GM18951 (cell line): ENCODE measurements around the gene CDC34.

Experiments used
- POLR2A ChIP-seq: IDR thresholded peaks from 4 replicates; pipeline ENCODE4 v1.6.1; 2011; ENCODE audit warnings: mild to moderate bottlenecking; ENCODE audit not compliant: insufficient read length, insufficient read depth; ENCODE audit errors: extremely low read depth
- in situ Hi-C: fragments of 300-500 bp; cut with MboI; formaldehyde crosslinking; loops from one replicate; pipeline ENCODE4 v1.12.0; 2022; ENCODE audit warnings: low sequenced_read_pairs, mixed read lengths, inconsistent platforms; ENCODE audit not compliant: unreplicated experiment

The CDC34 gene

DNA sequence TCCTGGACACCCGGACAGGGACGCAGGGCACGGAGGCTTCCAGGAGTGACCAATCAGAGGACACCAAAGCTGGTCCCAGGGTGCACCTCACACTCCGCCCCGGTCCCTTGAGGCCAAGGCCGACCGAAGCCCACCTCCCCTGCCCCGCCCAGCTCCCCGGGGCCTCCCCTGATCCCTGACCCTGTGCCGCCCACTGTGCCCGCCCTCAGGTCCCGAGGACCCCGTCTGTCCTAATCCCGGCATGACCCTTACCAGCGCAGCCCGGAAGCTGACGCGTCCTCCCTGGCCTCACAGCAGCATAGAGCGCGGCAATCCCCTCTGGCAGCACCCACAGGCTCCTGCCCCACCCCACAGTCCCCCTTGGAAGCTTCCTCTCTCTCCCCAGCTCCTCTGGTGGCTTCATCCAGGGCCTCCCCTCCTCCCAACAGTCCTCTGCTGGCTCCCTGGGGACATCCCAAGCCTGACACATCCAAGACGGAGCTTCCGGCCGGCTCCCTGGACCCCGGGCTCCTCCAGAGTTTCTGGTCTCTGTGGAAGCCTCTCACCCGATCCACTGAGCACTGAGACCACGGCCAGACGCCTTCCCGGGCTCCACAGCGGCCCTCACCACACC, 7.4 kb upstream of the CDC34 start:
- in situ Hi-C loops: no loop called here
- TF ChIP-seq POLR2A: no peak

DNA sequence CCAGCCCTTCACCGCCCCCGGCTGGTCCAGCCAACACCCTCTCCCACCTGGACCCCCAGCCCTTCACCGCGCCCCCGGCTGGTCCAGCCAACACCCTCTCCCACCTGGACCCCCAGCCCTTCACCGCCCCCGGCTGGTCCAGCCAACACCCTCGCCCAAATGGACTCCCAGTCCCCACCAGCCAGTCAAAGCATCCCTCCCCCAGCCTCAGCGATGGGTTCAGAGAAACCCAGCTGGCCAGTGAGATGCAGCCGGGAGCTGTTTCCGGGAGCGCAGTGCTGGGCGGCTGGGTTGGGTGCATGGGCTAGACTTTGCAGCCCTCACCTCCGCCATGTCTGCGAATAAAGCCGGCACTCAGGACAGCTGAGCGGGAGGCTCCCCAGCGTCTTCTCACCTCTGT, 6.5 kb upstream of the CDC34 start:
- in situ Hi-C loops: no loop called here
- TF ChIP-seq POLR2A: no peak

DNA sequence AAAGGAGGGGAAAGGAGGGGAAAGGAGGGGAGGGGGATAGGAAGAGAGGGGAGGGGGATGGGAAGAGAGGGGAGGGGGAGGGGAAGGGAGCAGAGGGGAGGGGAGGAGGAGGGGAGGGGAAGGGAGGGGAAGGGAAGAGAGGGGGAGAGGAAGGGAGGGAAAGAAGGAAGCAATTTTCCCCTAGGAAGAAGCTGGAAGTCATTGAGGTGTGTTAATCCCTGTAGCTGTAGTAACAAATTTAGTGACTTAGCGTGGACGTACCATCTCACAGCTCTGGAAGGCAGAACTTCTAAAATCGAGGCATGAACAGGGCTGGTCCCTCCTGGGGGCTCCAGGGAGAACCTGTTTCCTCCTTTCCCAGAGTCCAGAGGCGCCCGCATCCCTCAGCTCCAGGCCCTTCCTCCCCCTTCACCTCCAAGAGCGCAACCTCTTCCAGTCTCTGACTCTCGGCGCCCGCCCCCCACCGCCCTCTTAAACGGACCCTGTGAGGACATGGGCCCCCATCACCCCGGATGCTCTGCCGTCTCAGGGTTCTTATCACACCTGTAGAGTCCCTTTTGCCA, 5.6 kb upstream of the CDC34 start:
- in situ Hi-C loops: no loop called here
- TF ChIP-seq POLR2A: no peak

DNA sequence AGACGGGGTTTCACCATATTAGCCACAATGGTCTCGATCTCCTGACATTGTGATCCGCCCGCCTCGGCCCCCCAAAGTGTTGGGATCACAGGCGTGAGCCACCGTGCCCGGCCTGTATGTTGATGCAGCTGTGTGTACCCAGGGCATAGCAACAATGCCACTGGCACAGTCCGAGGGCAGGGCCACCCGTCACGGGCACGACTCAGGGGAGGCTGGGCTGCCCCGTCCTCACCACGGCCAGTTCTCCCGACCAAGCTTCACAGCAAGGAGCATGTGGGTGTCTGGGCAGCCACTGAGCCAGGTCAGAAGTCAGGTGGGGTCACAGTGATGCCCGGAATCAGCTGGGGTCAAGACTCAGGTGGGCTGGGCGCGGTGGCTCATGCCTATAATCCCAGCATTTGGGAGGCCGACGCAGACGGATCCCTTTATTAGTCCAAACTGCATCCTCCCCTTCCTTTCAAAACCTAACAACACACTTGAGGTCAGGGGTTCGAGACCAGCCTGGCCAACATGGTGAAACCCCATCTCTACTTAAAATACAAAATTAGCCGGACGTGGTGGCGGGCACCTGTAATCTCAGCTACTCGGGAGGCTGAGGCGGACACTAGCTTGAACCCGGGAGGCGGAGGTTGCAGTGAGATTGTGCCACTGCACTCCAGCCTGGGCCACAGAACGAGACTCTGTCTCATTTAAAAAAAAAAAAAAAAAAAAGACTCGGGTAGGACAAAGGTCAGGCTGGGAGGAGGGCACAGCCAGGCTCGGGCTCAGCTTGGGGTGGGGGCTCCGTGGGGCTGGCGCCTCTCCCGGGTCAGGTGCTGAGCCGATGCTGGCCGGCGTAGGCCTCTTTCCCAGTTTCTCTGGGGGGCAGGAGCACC, 1.2 kb upstream of the CDC34 start:
- TF ChIP-seq POLR2A: no peak
- in situ Hi-C loops: no loop called here

DNA sequence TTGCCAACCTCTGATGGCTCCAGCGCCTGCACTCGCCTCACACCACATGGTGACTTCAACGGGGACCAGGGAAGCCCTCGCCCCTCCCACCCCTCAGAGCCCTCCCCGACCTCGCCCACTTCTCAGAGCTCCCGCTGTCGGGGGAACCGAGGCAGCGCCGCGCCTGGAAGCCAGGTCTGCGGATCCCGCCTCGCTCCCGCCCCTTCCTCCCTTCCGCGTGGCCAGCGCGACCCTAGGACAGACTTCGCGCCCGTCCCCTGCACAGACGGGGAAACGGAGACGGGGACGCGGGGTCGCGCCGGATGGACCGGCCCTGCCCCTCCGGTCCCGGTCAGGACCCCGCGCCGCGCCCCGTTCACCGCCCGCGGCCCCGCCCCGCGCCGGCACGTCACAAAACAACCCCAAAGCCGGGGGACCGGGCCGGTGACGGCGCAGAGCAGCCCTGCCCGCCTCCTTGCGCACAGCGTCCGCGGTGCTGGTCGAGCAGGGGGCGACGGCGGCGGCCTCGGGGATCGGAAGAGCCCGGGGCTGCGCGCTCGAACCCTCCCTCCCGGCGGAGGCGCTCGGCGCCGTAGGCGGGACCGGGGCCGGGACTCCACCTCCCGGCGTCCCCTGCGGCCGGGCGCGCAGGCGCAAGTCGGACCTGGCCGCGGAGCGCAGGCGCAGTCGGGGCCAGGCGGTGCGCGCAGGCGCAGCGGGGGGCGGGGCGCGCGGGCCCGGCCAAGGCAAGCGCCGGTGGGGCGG, 379 bp upstream of the CDC34 start:
- in situ Hi-C loops: no loop called here
- no peak for TF ChIP-seq POLR2A

DNA sequence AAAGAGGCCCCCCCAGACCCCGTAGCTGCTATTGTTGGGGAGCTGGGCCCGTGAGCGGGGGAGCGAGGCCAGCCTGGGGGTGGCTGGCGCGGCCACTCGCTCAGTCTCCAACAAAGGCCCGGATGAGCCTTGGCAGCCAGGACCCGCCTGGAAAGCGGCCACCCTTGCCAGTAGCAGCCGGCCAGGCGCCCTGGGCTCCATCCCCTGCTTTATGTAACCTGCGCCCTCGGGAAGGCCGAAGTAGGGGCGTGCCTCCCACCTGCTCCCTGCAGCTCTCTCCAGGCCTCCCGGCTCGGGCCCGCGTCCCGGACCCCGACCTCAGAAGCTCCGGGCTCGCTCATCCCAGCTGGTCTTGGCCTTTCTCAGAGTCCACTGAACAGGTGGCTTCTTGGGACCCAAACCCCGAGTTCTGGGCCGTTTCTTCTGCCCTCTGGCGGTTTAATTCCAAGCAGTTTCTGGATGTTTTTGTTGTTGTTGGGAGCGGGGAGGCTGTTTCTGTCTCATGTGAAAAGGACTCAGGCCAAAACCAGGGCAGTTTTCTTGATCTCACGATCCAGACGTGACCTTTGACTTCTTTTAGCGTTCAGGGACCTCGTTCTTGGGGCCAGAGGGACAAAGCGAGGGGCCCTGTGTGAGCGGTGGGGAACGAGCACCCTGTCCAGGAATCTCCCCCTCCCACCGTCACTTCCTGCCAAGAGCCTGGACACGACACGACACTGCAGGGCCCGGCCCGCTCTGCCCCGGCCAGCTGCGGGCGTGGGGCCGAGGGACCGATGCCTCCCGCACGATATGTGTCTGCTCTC, 1.2 kb downstream of the CDC34 start:
- no peak for TF ChIP-seq POLR2A
- in situ Hi-C loops: no loop called here

DNA sequence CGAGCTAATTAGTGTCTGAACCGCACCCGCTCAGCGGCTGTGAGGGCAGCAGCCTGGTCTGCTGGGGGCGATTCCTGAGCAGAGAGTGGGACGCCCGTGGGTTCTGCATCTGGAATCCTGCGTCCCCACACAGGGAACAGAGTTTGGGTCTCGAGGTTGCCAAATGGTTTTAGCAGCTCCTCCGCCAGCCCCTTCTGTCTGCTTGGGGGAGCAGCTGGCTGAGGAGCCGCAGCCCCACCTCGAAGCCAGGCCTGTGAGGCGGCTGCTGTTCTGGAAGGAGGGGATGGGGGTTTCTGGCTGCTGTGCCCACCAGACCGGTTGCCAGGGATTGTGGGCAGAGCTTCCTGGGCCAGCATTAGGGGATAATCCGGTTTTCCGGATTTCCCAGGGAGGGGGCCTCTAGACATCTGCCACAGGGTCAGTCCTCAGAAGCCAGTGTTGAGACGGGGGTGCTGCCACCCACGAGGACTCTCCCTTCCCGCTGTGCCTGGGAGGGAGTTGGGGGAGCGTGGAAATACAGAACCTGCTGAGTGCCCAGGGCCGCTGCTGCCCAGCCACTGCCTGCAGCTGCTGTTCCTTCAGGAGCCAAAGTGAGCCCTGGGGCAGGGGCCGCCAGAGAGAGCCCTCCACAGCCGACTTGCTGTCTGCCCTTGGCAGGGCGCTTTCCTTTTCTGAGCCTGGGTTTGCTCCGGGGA, 2.0 kb downstream of the CDC34 start:
- no peak for TF ChIP-seq POLR2A

DNA sequence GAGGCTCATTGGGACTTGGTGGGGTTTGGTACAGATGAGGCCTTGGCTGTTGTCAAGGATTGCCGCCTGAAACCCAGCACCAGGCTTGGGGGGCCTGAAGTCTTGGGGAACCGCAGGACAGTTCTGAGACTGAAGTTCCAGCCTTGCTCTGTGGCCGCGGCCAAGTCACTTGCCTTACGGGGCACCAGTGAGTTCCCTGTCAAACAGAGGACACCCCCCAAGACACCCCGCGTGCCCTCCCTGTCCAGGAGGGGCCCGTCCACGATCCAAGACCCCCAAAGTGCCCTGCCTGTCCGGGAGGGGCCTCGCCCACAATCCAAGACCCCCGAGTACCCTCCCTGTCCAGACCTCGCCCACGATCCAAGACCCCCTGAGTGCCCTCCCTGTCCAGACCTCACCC, 2.5 kb downstream of the CDC34 start:
- no peak for TF ChIP-seq POLR2A
- in situ Hi-C loops: no loop called here

More for the DNA sequence above, 2.0 kb downstream of the CDC34 start:
- in situ Hi-C loops: no loop called here

DNA sequence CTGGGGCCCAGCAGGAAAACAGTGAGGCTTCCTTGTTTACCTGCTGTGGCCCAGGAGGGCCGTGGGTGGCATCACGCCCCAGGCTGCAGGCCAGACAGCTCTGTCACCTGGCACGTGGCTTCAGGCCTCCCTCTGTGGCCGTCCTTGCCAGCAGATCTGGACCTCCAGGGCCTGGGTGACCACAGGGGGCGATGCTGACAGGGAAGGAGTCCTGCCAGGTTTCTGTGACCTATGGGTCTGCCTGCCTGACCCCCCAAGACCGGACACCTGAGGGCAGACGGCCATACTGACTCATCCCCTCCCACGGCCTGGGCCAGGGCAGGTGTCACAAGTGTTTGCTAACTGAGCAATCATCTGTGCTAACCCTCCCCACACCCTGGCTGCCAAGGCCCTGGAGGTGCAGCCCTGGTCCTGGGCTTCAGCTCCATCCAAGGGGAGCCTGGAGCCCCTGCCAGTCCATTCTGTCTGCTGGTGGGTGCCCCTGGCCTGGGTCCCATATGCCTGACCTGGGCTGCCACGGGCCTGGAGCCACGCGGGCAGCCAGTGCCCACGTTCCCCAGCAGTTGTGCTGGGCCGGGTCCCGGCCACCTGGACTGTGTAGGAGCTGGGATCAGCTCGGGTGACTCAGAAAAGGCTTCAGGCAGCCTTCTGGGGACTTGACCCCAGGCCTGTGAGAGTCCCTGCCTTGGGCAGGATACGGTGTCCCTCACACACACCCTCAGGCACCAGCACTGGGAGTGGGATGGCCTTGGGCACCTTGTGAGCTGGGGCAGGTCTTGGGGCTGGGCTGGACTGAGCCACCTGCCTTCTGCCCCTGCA, 3.7 kb downstream of the CDC34 start:
- in situ Hi-C loops: no loop called here

DNA sequence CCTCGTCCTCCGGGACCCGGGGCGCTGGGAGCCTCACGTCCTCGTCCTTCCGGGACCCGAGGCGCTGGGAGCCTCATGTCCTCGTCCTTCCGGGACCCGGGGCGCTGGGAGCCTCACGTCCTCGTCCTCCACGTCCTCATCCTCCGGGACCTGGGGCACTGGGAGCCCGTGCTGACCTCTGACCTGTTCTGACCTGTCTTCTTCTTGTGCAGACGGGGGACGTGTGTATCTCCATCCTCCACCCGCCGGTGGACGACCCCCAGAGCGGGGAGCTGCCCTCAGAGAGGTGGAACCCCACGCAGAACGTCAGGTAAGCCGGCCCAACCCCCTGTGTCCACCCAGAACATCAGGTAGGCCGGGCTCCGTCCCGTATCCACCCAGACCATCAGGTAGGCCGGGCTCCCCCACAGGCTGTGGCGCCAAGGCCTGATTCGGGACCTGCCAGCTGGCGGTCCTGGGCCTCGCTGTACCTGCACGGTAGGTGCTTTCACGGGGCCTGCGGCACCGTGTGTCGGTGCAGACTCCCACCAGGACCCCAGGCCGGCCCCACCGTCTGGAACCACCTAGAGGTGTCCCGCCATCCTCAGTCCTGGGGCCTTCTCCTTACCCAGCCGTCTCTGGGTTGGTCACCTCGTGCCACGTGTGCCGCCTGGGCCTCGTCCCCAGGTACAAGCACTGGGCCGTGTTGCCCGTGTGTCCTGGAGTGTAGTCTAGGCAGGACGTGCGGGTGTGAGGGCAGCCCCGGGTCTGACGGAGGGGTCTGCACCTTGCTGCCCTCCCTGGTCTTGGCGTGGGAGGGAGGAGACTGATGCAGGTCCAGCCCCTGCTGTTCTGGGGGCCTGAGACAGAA, 4.7 kb downstream of the CDC34 start:
- TF ChIP-seq POLR2A: no peak
- in situ Hi-C loops: no loop called here

More for the DNA sequence above, 3.7 kb downstream of the CDC34 start:
- TF ChIP-seq POLR2A: no peak
